Thoracic aorta (tissue), 2 donors: ENCODE data around the gene ZSCAN1. TPM values are rescaled to one million over a fixed set of nuclear protein-coding genes. Genes with fewer than 3 reads are reported as not detected.
A peak's percentile ranks its signal among the peaks of the same experiment; 100 is the strongest.

Experiments used
- ATAC-seq: fragments of 150-250 bp; one replicate; pipeline ENCODE4 v1.8.0; 2017; ENCODE audit warnings: low read depth; ENCODE audit not compliant: insufficient number of reproducible peaks, low FRiP score
- DNase-seq: peaks from one replicate; pipeline ENCODE4 v3.0.0-alpha.2; 2020; ENCODE audit warnings: low spot score
- H3K27ac ChIP-seq, 2 donors: fragments of 200-600 bp; sonication (generic); 1 replicate in 1 of 2; 2 replicates in 1 of 2; pipeline ENCODE4 v1.5.1; 2016; ENCODE audit warnings: mild to moderate bottlenecking in 2 of 2, moderate library complexity in 2 of 2
- H3K27me3 ChIP-seq: fragments of 200-600 bp; sonication (generic); replicated peaks from 2 replicates; pipeline ENCODE4 v1.6.0; 2016; ENCODE audit warnings: mild to moderate bottlenecking; ENCODE audit not compliant: insufficient read depth
- H3K36me3 ChIP-seq: fragments of 200-600 bp; sonication (generic); one replicate; pipeline ENCODE4 v1.5.1; 2016
- H3K4me1 ChIP-seq, 2 donors: fragments of 200-600 bp; sonication (generic); 1 replicate in 1 of 2; 2 replicates in 1 of 2; pipeline versions ENCODE4 v1.5.1 to v1.6.0; 2016; ENCODE audit warnings: low read depth in 2 of 2, mild to moderate bottlenecking in 1 of 2; ENCODE audit not compliant: control insufficient read depth in 1 of 2
- H3K4me3 ChIP-seq: fragments of 200-600 bp; sonication (generic); 2 replicates; pipeline ENCODE4 v1.5.1; 2016; ENCODE audit warnings: mild to moderate bottlenecking
- H3K9me3 ChIP-seq: fragments of 200-600 bp; sonication (generic); 2 replicates; pipeline ENCODE4 v1.5.1; 2016
- total RNA-seq, 2 donors: library from RNA; depleted of rRNA; stranded (reverse); fragments of >200 nt; gene quantifications; one replicate each; pipeline versions ENCODE4 v1.1.0 to v1.2.3, GENCODE V29; 2016
- TF ChIP-seq, protein P1 (sequence below): fragments of 200-600 bp; sonication (generic); IDR thresholded peaks from one replicate; pipeline ENCODE4 v1.5.1; 2019; ENCODE audit warnings: antibody characterized with exemption

ZSCAN1 gene
- total RNA-seq, 2 donors from 2014 or later, result not detected

DNA sequence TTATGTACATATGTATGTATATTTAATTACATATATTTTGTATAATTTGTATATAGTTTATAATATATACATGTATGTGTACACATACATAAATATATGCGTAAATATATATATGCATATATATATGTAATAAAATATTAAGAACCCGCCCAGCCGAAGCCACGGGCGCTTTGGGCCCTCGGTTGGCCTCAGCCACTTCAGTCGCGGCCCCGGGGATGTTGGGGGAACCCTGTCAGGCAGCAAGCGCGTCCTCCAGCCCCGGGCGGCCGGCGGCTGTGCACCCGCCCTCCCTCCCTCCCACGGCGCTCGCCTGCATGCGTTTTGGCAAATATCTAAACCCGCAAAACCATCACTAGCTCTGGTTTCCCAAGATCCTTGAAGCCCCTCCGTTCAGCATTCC is 23.3 kb upstream of the ZSCAN1 start:
- H3K4me1 ChIP-seq, result no peaks in the 10 kb centered on the region
- no peak overlapping the region for H3K4me3 ChIP-seq
- DNase-seq, result no peak
- ATAC-seq, result no peak
- H3K27ac ChIP-seq, result no peak overlapping the region
- no peaks in the 10 kb centered on the region for H3K27me3 ChIP-seq
- TF ChIP-seq, protein P1, sequence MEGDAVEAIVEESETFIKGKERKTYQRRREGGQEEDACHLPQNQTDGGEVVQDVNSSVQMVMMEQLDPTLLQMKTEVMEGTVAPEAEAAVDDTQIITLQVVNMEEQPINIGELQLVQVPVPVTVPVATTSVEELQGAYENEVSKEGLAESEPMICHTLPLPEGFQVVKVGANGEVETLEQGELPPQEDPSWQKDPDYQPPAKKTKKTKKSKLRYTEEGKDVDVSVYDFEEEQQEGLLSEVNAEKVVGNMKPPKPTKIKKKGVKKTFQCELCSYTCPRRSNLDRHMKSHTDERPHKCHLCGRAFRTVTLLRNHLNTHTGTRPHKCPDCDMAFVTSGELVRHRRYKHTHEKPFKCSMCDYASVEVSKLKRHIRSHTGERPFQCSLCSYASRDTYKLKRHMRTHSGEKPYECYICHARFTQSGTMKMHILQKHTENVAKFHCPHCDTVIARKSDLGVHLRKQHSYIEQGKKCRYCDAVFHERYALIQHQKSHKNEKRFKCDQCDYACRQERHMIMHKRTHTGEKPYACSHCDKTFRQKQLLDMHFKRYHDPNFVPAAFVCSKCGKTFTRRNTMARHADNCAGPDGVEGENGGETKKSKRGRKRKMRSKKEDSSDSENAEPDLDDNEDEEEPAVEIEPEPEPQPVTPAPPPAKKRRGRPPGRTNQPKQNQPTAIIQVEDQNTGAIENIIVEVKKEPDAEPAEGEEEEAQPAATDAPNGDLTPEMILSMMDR, result no peak
- H3K36me3 ChIP-seq, result peaks cover 9% of the 10 kb centered on the region
- H3K9me3 ChIP-seq, result peaks cover 75% of the 10 kb centered on the region

DNA sequence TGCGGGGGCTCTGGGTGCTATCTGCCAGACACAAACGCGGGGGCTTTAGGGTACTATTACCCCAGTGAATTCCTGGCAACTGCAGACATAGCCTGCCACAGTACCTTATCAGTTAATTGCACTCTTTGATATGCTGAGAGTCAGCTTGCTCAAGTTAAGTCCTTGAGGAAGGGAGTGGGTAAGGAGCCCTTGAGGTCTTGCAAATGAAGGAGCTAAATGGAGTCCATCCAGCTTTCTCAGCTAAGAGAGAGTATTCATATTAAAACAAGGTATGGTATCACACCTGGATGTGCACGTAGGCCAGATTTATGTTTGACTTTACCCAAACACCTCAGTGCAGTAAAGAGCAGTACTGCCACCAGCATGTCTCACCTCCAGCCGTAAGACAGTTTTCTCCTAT is 19.7 kb upstream of the ZSCAN1 start:
- Histone ChIP-seq H3K9me3 (peaks cover 38% of the 10 kb centered on the region), H3K4me3 (no peak overlapping the region), H3K36me3 (no peaks in the 10 kb centered on the region), H3K4me1 (no peaks in the 10 kb centered on the region), H3K27me3 (no peaks in the 10 kb centered on the region), H3K27ac (no peak overlapping the region)
- ATAC-seq, result no peak
- TF ChIP-seq, protein P1, result no peak
- DNase-seq, result no peak

DNA sequence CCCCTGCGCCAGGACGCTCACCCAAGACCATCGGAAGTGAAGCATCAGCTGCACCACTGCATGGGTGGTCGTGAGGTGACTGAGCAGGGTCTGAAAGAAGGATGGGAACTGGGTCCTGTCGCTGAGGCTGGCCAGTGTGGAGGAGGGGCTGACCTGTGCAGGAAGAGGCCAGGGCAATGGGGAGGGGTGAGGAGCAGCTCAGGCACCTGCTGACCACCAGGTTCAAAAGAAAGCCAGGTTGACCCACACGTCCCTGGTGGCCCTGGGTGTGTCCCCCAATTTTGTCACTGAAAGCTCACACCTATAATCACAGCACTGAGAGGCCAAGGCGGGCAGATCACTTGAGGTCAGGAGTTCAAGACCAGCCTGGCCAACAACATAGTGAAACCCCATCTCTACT is 13.7 kb upstream of the ZSCAN1 start:
- Histone ChIP-seq H3K36me3 (no peaks in the 10 kb centered on the region), H3K27ac (no peak overlapping the region), H3K9me3 (peaks cover 2% of the 10 kb centered on the region), H3K27me3 (no peaks in the 10 kb centered on the region), H3K4me3 (no peak overlapping the region), H3K4me1 (no peaks in the 10 kb centered on the region)
- DNase-seq (no peak), ATAC-seq (no peak)
- TF ChIP-seq, protein P1, result no peak

DNA sequence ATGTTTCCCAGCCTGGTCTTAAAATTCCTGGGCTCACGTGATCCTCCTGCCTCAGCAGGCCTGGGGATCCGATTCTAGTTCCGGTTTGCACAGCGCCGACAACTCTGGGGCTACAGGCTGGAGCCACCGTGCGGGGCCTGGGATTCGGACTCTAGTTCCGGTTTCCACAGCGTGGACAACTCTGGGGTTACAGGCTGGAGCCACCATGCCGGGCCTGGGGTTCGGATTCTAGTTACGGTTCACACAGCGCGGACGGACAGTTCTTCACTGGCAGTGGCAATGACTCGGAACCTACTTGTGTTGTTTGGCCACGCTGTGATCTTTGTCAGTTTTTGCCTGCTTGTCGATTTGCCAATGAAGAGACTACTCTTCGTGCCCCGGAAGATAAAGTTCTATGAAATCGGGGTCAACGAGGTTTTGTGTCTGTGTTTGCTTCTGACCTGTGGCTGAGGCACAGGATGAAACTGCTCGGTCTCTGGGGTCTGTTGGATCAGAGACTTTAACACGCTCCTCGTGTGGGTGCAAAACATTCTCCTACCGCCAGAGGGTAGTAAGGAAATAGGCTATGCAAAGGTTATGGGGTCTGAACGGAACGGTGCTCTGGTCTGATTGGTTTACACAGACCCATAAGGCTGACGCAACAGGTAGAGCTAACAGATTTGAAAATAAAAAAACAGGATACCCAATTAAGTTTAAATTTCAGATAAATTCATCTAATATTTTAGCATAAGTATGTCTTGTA is 12.1 kb upstream of the ZSCAN1 start:
- Histone ChIP-seq H3K9me3 (no peaks in the 10 kb centered on the region), H3K27ac (no peak overlapping the region), H3K27me3 (no peaks in the 10 kb centered on the region), H3K4me1 (no peaks in the 10 kb centered on the region), H3K36me3 (no peaks in the 10 kb centered on the region), H3K4me3 (no peak overlapping the region)
- TF ChIP-seq, protein P1, result peak; percentile 68
- peak; percentile 65 for ATAC-seq
- DNase-seq, result peak; percentile 42

DNA sequence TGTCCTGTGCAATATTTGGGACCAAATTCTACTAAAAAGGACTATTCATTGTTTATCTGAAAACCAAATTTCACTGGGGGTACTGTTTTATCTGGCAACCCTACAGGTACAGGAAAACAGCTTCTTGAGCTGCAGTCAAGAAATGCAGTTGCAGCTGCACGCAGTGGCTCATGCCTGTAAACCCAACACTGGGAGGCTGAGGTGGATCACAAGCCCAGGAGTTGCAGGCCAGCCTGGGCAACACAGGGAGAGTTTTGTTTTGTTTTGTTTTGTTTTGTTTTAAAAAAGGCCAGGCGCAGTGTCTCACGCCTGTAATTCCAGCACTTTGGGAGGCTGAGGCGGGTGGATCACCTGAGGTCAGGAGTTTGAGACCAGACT is 11.6 kb upstream of the ZSCAN1 start:
- Histone ChIP-seq H3K27ac (no peak overlapping the region), H3K4me3 (no peak overlapping the region), H3K27me3 (no peaks in the 10 kb centered on the region), H3K4me1 (no peaks in the 10 kb centered on the region), H3K36me3 (no peaks in the 10 kb centered on the region), H3K9me3 (no peaks in the 10 kb centered on the region)
- DNase-seq (no peak), ATAC-seq (no peak)
- TF ChIP-seq, protein P1, result no peak
